Smooth muscle cell (in vitro differentiated cells): Measurements from ENCODE around the gene IDE. TPM values are rescaled to one million over a fixed set of nuclear protein-coding genes. Genes with fewer than 3 reads are reported as not detected.

ENCODE experiments used
- DNase-seq: peaks from one replicate; lab custom pipeline; 2025; ENCODE audit not compliant: unreplicated experiment; lab: John Stamatoyannopoulos, UW
- H2AFZ ChIP-seq: fragments of 200-600 bp; sonication (generic); 2 replicates; pipeline ENCODE4 v1.6.0; 2016; ENCODE audit warnings: antibody characterized with exemption, low read depth, mild to moderate bottlenecking
- H3F3A ChIP-seq: fragments of 200-600 bp; sonication (generic); 2 replicates; pipeline ENCODE4 v1.6.0; 2017; ENCODE audit warnings: antibody characterized with exemption, low read depth
- H3K27ac ChIP-seq: fragments of 200-600 bp; sonication (generic); 2 replicates; pipeline ENCODE4 v1.5.1; 2016; ENCODE audit warnings: low read depth, mild to moderate bottlenecking
- H3K27me3 ChIP-seq: fragments of 200-600 bp; sonication (generic); 2 replicates; pipeline ENCODE4 v1.6.1; 2016; ENCODE audit warnings: low read depth, mild to moderate bottlenecking
- H3K36me3 ChIP-seq: fragments of 200-600 bp; sonication (generic); 2 replicates; pipeline ENCODE4 v1.5.1; 2016; ENCODE audit warnings: low read depth
- H3K4me1 ChIP-seq: fragments of 200-600 bp; sonication (generic); 2 replicates; pipeline ENCODE4 v1.5.1; 2016; ENCODE audit warnings: low read depth
- H3K4me2 ChIP-seq: fragments of 200-600 bp; sonication (generic); 2 replicates; pipeline ENCODE4 v1.6.0; 2016; ENCODE audit warnings: mild to moderate bottlenecking
- H3K4me3 ChIP-seq: fragments of 200-600 bp; sonication (generic); 2 replicates; pipeline ENCODE4 v1.5.1; 2016; ENCODE audit warnings: mild to moderate bottlenecking
- H3K79me2 ChIP-seq: fragments of 200-600 bp; sonication (generic); 2 replicates; pipeline ENCODE4 v1.6.0; 2016; ENCODE audit warnings: low read depth, mild to moderate bottlenecking
- H3K9ac ChIP-seq: fragments of 200-600 bp; sonication (generic); 2 replicates; pipeline ENCODE4 v1.6.0; 2016; ENCODE audit warnings: low read depth
- H3K9me3 ChIP-seq: fragments of 200-600 bp; sonication (generic); replicated peaks from 2 replicates; pipeline ENCODE4 v1.5.1; 2016; ENCODE audit warnings: low read depth
- H4K20me1 ChIP-seq: fragments of 200-600 bp; sonication (generic); 2 replicates; pipeline ENCODE4 v1.6.0; 2016; ENCODE audit warnings: low read depth
- WGBS: methylation state at CpG from one replicate; pipeline ENCODE4 v1.1.7; 2016; ENCODE audit warnings: low lambda C conversion rate; 5-methylcytosine and 5-hydroxymethylcytosine counted together
- polyA plus RNA-seq: library from polyadenylated mRNA; unstranded; fragments of >200 nt; fragmentation: Nextera tagmentation; extraction: Ambion mirVana; gene quantifications from 2 replicates; pipeline ENCODE4 v1.2.1, GENCODE V29; 2016
- total RNA-seq: library from RNA; depleted of rRNA; stranded (reverse); fragments of >200 nt; gene quantifications from 2 replicates; pipeline ENCODE4 v1.2.3, GENCODE V29; 2014
- TF ChIP-seq, protein P1 (sequence below): fragments of 200-600 bp; sonication (generic); IDR thresholded peaks from 2 replicates; pipeline ENCODE4 v1.5.1; 2017; ENCODE audit warnings: borderline replicate concordance, mild to moderate bottlenecking, antibody characterized with exemption; ENCODE audit not compliant: insufficient read depth, poor library complexity, severe bottlenecking

IDE gene
- total and polyA plus RNA-seq, 2 experiments from 2014 or later: 12.8 to 30.6 TPM

DNA sequence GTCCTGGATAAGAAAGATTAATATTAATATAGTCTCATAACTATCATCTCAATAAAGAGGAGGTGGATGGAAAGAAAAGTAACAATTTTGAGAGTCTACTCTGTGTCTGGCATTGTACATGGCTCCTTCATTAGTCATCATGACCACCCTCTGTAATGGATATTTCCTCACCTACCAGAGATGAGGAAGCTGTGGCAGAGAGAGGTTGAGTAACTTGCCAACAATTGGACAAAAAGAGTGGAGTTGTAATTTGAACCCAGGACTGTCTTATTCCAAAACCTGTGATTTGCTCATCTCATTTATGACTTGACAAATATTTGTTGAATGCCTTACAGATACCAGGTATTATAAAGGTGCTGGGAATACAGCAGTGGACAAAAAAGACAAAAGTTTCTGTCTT lies 2.1 kb upstream of the IDE start:
- peaks cover 20% of the 10 kb centered on the region for H3K4me1 ChIP-seq
- no peaks in the 10 kb centered on the region for H3F3A ChIP-seq
- no peak for DNase-seq
- H3K79me2 ChIP-seq: peaks cover 6% of the 10 kb centered on the region
- no peak overlapping the region for H3K9ac ChIP-seq
- TF ChIP-seq, protein P1, sequence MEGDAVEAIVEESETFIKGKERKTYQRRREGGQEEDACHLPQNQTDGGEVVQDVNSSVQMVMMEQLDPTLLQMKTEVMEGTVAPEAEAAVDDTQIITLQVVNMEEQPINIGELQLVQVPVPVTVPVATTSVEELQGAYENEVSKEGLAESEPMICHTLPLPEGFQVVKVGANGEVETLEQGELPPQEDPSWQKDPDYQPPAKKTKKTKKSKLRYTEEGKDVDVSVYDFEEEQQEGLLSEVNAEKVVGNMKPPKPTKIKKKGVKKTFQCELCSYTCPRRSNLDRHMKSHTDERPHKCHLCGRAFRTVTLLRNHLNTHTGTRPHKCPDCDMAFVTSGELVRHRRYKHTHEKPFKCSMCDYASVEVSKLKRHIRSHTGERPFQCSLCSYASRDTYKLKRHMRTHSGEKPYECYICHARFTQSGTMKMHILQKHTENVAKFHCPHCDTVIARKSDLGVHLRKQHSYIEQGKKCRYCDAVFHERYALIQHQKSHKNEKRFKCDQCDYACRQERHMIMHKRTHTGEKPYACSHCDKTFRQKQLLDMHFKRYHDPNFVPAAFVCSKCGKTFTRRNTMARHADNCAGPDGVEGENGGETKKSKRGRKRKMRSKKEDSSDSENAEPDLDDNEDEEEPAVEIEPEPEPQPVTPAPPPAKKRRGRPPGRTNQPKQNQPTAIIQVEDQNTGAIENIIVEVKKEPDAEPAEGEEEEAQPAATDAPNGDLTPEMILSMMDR: no peak
- H2AFZ ChIP-seq: no peak overlapping the region
- H3K27ac ChIP-seq: no peak overlapping the region
- H4K20me1 ChIP-seq: peaks cover 12% of the 10 kb centered on the region
- H3K36me3 ChIP-seq: no peaks in the 10 kb centered on the region
- no peaks in the 10 kb centered on the region for H3K27me3 ChIP-seq
- no peaks in the 10 kb centered on the region for H3K9me3 ChIP-seq
- no peak overlapping the region for H3K4me3 ChIP-seq
- no peak overlapping the region for H3K4me2 ChIP-seq

DNA sequence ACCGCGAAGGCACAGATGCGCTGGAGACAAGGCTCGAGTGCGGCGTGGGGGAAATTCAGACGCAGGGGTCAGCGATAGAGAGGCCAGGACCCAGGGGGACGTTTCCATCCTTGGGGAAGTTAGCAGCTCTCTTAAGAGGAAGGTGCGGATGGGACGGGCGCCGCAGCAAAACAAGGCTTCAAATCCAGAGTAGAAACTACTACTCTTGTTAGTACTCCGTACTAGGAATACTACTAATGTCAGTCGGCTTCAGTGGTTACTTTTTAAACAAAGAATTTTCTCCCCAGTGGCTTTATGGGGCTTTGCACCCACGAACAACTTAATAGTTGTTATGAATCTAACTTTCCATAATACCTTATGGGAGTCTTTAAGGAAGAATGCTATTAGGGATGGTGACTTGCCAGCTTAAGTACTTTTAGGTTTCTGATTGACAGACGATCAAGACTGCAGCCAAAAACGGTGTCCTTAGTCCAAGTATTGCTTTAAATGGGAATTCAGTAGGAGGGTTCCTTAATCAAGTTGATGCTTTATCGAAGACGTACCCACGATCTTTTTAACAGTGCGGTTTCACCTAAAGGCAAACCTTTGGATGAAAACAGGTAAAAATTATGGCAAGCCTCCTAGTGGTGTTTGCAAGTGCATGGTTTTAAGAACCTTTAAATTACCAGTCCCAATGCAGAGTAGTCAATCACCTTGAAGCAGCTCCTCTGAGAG lies 812 bp upstream of the IDE start:
- DNase-seq: no peak
- peaks cover 12% of the 10 kb centered on the region for H3K79me2 ChIP-seq

DNA sequence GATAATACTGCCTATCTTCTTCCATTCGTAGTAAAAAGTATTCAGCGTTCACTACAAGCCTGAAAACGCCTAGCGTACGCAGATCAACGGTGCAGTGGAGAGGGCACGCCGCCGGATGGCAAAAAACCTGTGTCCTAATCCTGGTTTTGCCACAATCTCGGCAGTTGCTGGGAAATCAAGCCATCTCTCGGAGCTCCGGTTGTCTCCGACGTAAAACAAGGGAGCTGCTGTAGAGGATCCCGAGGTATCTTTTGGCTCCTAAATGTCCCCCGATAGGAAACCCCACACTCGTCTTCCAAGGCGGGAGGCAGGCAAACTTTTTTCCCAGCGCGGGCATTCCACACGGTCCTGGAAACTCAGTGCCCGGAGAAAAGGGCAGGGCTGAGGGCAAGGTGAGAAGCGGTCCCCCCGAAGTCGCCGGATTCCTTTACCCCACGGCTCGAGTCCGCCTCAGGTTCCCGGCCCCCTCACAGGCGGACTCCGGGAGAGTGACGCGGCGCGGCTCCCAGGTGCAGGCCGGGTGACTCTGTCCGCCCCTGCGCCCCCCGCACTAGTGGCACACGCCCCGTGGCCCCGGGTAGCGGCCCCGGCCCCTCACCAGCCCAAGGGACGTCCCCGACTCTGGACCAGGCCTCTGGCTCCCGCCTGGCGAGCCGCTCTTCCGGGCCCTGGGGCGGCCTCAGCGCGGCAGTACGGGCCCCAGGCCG lies 649 bp downstream of the IDE start:
- TF ChIP-seq, protein P1: no peak
- Histone ChIP-seq H3K79me2 (peaks cover 25% of the 10 kb centered on the region), H3F3A (no peaks in the 10 kb centered on the region), H3K36me3 (no peaks in the 10 kb centered on the region), H3K4me2 (peak overlapping the region; percentile 91), H3K9ac (peak overlapping the region; percentile 93), H3K27me3 (no peaks in the 10 kb centered on the region), H3K4me1 (peaks cover 20% of the 10 kb centered on the region), H3K4me3 (peak overlapping the region; percentile 70), H2AFZ (peak overlapping the region; percentile 91), H4K20me1 (peaks cover 20% of the 10 kb centered on the region), H3K27ac (peak overlapping the region; percentile 93), H3K9me3 (no peaks in the 10 kb centered on the region)
- WGBS: under 1% methylated on average over 41 of the region's 56 CpGs
- DNase-seq: peak; percentile 22

More for the DNA sequence above, 812 bp upstream of the IDE start:
- Histone ChIP-seq H3K9ac (peak overlapping the region; percentile 93), H3K27ac (peak overlapping the region; percentile 93), H3K4me1 (peaks cover 20% of the 10 kb centered on the region), H3K27me3 (no peaks in the 10 kb centered on the region), H3K9me3 (no peaks in the 10 kb centered on the region), H2AFZ (peak overlapping the region; percentile 91), H3K4me2 (peak overlapping the region; percentile 91), H3K36me3 (no peaks in the 10 kb centered on the region), H3F3A (no peaks in the 10 kb centered on the region), H3K4me3 (peak overlapping the region; percentile 70), H4K20me1 (peaks cover 12% of the 10 kb centered on the region)
- TF ChIP-seq, protein P1: no peak
- 14% methylated on average over 22 of the region's 22 CpGs for WGBS
